PC-3 (cell line): ENCODE data around the gene HSD17B4.

ENCODE experiments used
- CTCF ChIP-seq: fragments of 300-600 bp; sonication (generic); conservative IDR thresholded peaks from 2 replicates; pipeline ENCODE4 v1.5.1; 2017; ENCODE audit warnings: antibody characterized with exemption, low read depth, mild to moderate bottlenecking, low read length
- EZH2 ChIP-seq: fragments of 300-600 bp; sonication (generic); IDR thresholded peaks from one replicate; pipeline ENCODE4 v1.6.1; 2017; ENCODE audit warnings: antibody characterized with exemption, mild to moderate bottlenecking, low read length; ENCODE audit not compliant: unreplicated experiment
- EZH2phosphoT487 ChIP-seq: fragments of 300-600 bp; sonication (generic); IDR thresholded peaks from 2 replicates; pipeline ENCODE4 v1.6.1; 2018; ENCODE audit warnings: mild to moderate bottlenecking, antibody characterized with exemption, low read length, borderline replicate concordance

GRCh38 chr5:119515192-119515591, 62.9 kb downstream of the HSD17B4 start:
- TF ChIP-seq CTCF: no peak
- no peak for TF ChIP-seq EZH2phosphoT487
- TF ChIP-seq EZH2: no peak
